PC-9 (cell line): ENCODE data around the gene NAV3. TPM values are rescaled to one million over a fixed set of nuclear protein-coding genes. Genes with fewer than 3 reads are reported as not detected.
A peak's percentile ranks its signal among the peaks of the same experiment; 100 is the strongest.

ENCODE experiments used
- BruUV-seq: library from RNA; stranded (reverse); fragments of 400-500 nt; replicated peaks from 2 replicates; lab custom pipeline; 2021; lab: Mats Ljungman, UMichigan
- CTCF ChIA-PET: fragments of 300-600 bp; sonication (Branson Sonifier 250); formaldehyde crosslinking; loops from one replicate; lab custom pipeline; 2022; ENCODE audit warnings: antibody characterized with exemption; lab: Charles Lee
- POLR2A ChIA-PET: fragments of 300-600 bp; sonication (Branson Sonifier 250); formaldehyde crosslinking; loops from one replicate; lab custom pipeline; 2022; ENCODE audit warnings: antibody characterized with exemption; ENCODE audit not compliant: unreplicated experiment; lab: Charles Lee
- DNase-seq, 2 experiments: peaks; one replicate each; pipeline versions ENCODE4 v3.0.0 to v3.0.0-alpha.2; 2015 to 2022; ENCODE audit warnings: mixed read lengths in 1 of 2
- H2AFZ ChIP-seq: fragments of 200-600 bp; sonication (generic); 2 replicates; pipeline ENCODE4 v1.8.1; 2017; ENCODE audit warnings: antibody characterized with exemption
- H3F3A ChIP-seq: fragments of 200-600 bp; sonication (generic); 2 replicates; pipeline ENCODE4 v1.8.1; 2017; ENCODE audit warnings: antibody characterized with exemption, mild to moderate bottlenecking, low read depth; ENCODE audit not compliant: insufficient read depth
- H3K27ac ChIP-seq: fragments of 200-600 bp; sonication (generic); 2 replicates; pipeline ENCODE4 v1.6.1; 2016; ENCODE audit warnings: mixed run types
- H3K27me3 ChIP-seq: fragments of 200-600 bp; sonication (generic); 2 replicates; pipeline ENCODE4 v1.6.1; 2016; ENCODE audit warnings: low read depth, mixed run types; ENCODE audit not compliant: insufficient read depth
- H3K36me3 ChIP-seq: fragments of 200-600 bp; sonication (generic); 2 replicates; pipeline ENCODE4 v1.6.1; 2016; ENCODE audit warnings: low read depth, mixed run types
- H3K4me1 ChIP-seq: fragments of 200-600 bp; sonication (generic); replicated peaks from 2 replicates; pipeline ENCODE4 v1.6.1; 2016; ENCODE audit warnings: mixed run types; ENCODE audit not compliant: insufficient read depth
- H3K4me2 ChIP-seq: fragments of 200-600 bp; sonication (generic); 2 replicates; pipeline ENCODE4 v1.6.1; 2017; ENCODE audit warnings: mixed run types
- H3K4me3 ChIP-seq: fragments of 200-600 bp; sonication (generic); 2 replicates; pipeline ENCODE4 v1.6.1; 2016; ENCODE audit warnings: mixed run types
- H3K79me2 ChIP-seq: fragments of 200-600 bp; sonication (generic); 2 replicates; pipeline ENCODE4 v1.6.1; 2017; ENCODE audit warnings: low read depth, mixed run types
- H3K9me2 ChIP-seq: fragments of 200-600 bp; sonication (generic); 2 replicates; pipeline ENCODE4 v1.8.1; 2017; ENCODE audit warnings: mild to moderate bottlenecking; ENCODE audit not compliant: insufficient read depth
- H3K9me3 ChIP-seq: fragments of 200-600 bp; sonication (generic); 2 replicates; pipeline ENCODE4 v1.8.1; 2016; ENCODE audit warnings: low read depth; ENCODE audit not compliant: insufficient read depth
- H4K20me1 ChIP-seq: fragments of 200-600 bp; sonication (generic); 2 replicates; pipeline ENCODE4 v1.8.1; 2017; ENCODE audit not compliant: insufficient read depth
- EZH2 ChIP-seq: fragments of 200-600 bp; sonication (generic); IDR thresholded peaks from 2 replicates; pipeline ENCODE4 v1.8.0; 2017; ENCODE audit warnings: antibody characterized with exemption, low read depth
- intact Hi-C: fragments of 100-400 bp; cut with micrococcal nuclease; formaldehyde crosslinking; loops from one replicate; pipeline ENCODE4 v1.10.0; 2022; ENCODE audit not compliant: unreplicated experiment
- total RNA-seq: library from RNA; stranded (reverse); gene quantifications from 2 replicates; pipeline ENCODE4 v1.2.3, GENCODE V29; 2021
- TF ChIP-seq, protein P1 (sequence below): fragments of 200-600 bp; sonication (generic); conservative IDR thresholded peaks from 2 replicates; pipeline ENCODE4 v1.6.1; 2017; ENCODE audit warnings: mixed run types, antibody characterized with exemption, mild to moderate bottlenecking, moderate library complexity

Gene NAV3
- total RNA-seq, 1 experiment from 2014 or later = 13.6 TPM

DNA sequence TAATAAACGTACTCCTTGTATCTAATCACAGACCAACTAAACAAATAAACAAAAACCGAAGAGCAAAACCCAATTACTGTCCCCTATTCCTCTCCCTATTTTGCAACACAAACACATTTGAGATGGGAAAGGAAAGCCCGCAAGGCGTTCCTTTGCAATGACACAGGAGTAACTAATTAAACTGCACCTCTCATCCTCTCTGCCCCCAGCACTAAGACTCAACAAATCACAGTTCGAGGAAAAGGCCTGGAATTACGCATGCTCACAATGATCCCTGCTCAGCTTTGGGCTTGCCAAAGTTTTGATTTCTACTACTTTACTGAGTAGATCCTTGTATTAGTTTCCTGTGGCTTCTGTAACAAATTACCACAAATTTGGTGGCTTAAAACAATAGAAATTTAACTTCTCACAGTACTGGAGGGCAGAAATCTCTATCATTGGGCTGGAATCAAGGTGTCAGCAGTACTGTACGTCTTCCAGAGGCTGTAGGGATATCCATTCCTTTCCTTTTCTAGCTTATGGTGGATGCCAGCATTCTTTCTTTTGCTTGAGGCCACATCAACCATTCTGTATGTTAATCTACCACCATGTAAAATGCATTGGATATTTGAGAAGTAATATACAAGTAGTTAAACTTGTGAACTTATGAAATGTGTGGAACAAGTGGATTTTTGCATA, 123.0 kb downstream of the NAV3 start:
- Histone ChIP-seq H3K79me2 (no peaks in the 10 kb centered on the region), H3K4me2 (no peak overlapping the region), H3K27me3 (no peaks in the 10 kb centered on the region), H2AFZ (0 out of 2 replicates have a peak overlapping the region, but pooled peaks have one; percentile 39), H3K4me1 (no peaks in the 10 kb centered on the region), H3K9me2 (no peaks in the 10 kb centered on the region), H4K20me1 (no peaks in the 10 kb centered on the region), H3K27ac (no peak overlapping the region), H3F3A (no peaks in the 10 kb centered on the region), H3K36me3 (no peaks in the 10 kb centered on the region), H3K4me3 (no peak overlapping the region), H3K9me3 (no peaks in the 10 kb centered on the region)
- ChIA-PET CTCF (no interaction called here), POLR2A (no interaction called here)
- no peak for DNase-seq
- intact Hi-C loops = no loop called here
- BruUV-seq = no TSS peak
- TF ChIP-seq, protein P1, sequence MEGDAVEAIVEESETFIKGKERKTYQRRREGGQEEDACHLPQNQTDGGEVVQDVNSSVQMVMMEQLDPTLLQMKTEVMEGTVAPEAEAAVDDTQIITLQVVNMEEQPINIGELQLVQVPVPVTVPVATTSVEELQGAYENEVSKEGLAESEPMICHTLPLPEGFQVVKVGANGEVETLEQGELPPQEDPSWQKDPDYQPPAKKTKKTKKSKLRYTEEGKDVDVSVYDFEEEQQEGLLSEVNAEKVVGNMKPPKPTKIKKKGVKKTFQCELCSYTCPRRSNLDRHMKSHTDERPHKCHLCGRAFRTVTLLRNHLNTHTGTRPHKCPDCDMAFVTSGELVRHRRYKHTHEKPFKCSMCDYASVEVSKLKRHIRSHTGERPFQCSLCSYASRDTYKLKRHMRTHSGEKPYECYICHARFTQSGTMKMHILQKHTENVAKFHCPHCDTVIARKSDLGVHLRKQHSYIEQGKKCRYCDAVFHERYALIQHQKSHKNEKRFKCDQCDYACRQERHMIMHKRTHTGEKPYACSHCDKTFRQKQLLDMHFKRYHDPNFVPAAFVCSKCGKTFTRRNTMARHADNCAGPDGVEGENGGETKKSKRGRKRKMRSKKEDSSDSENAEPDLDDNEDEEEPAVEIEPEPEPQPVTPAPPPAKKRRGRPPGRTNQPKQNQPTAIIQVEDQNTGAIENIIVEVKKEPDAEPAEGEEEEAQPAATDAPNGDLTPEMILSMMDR = no peak
- TF ChIP-seq EZH2 = no peak

DNA sequence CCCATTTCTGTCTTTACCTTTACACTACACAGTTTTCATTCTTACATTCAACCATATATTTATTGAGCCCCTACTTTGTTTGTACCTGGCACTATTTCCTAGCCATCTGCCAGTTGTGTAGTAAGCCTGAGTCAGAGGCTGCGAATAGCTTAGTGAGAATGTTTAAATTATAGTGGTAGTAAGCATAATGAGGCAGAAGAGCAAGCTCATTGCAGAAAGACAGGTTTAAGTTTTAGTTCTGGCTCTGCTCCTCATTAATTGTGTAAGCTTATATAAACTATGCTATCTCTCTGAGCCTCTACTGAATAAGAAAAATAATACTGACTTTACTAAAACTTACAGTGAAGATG, 123.5 kb downstream of the NAV3 start:
- BruUV-seq = no TSS peak
- no peak for DNase-seq
- intact Hi-C loops = no loop called here
- Histone ChIP-seq H3K9me3 (no peaks in the 10 kb centered on the region), H4K20me1 (no peaks in the 10 kb centered on the region), H2AFZ (0 out of 2 replicates have a peak overlapping the region, but pooled peaks have one; percentile 39), H3K4me2 (no peak overlapping the region), H3K27me3 (no peaks in the 10 kb centered on the region), H3K4me1 (no peaks in the 10 kb centered on the region), H3K27ac (no peak overlapping the region), H3K36me3 (no peaks in the 10 kb centered on the region), H3F3A (no peaks in the 10 kb centered on the region), H3K9me2 (no peaks in the 10 kb centered on the region), H3K4me3 (no peak overlapping the region), H3K79me2 (no peaks in the 10 kb centered on the region)
- ChIA-PET CTCF (no interaction called here), POLR2A (no interaction called here)
- TF ChIP-seq, protein P1 = no peak
- no peak for TF ChIP-seq EZH2

DNA sequence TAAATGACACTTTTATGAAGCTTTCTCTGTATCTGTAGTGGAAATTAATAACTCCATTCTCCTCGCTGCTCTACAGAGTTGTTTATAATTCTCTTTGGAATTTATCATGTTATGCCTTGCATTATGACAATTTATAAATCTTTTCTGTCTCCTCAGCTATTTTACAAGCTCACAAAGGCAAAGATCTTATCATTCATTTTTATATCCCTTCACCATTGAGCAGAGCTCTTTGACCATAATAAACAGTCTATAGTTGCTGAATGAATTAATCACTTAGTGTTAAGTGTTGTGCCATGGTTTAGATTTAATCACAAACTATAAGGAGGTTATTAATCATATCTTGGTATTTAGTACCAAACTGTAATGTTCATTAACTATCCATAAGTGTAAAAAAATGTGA, 126.4 kb downstream of the NAV3 start:
- Histone ChIP-seq H3K9me2 (no peaks in the 10 kb centered on the region), H4K20me1 (no peaks in the 10 kb centered on the region), H3K4me2 (no peak overlapping the region), H3K4me1 (no peaks in the 10 kb centered on the region), H3K9me3 (no peaks in the 10 kb centered on the region), H3K27ac (no peak overlapping the region), H3K27me3 (no peaks in the 10 kb centered on the region), H3K36me3 (no peaks in the 10 kb centered on the region), H3K4me3 (no peak overlapping the region), H3K79me2 (no peaks in the 10 kb centered on the region), H3F3A (no peaks in the 10 kb centered on the region), H2AFZ (no peak overlapping the region)
- ChIA-PET POLR2A (interaction anchor here (0.5 kb wide), 1 partner anchor 77 kb away, joined by 12 read pairs; no protein-coding TSS in a partner anchor), CTCF (no interaction called here)
- BruUV-seq = no TSS peak
- no peak for TF ChIP-seq EZH2
- TF ChIP-seq, protein P1 = no peak
- DNase-seq = no peak
- intact Hi-C loops = no loop called here
